NB4 (cell line): ENCODE data around the gene ZNF668.

Experiments used
- CTCF ChIP-seq: IDR thresholded peaks from one replicate; pipeline ENCODE4 v1.5.1; 2012; ENCODE audit warnings: low read depth, low read length
- MAX ChIP-seq: IDR thresholded peaks from 2 replicates; pipeline ENCODE4 v1.6.1; 2011; ENCODE audit warnings: low read depth, low read length

DNA sequence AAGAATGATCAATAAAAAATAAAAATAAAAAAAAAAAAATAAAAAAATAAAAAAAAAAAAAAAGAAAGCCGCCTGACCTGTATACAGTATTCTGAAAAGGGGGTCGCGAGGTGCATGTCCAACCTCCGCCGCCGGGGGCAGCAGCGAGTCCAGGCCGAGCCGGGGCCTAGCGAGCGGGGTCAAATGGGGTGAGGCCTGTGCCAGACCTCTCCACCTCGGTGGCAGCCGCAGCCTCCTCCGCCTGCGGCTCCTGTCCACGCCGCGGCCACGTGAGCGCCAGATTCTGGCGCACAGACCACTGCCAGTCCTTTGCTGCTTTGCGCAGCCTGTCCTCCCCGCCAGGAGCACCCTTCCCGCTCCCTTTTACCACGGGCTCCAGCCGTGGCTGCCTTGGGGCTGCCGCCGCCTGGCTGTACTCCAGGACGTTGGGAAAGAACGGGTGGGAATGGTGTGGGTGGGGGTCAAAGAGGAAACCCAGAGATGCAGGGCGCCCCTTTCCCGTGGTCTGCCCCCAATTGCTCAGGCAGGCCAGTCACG, 31.7 kb upstream of the ZNF668 start:
- TF ChIP-seq CTCF (peak; percentile 73), MAX (peak; percentile 97)
